Neural cell (in vitro differentiated cells): ENCODE measurements around the gene AATK. TPM values are rescaled to one million over a fixed set of nuclear protein-coding genes. Genes with fewer than 3 reads are reported as not detected.

Source experiments
- H2AFZ ChIP-seq: fragments of 200-600, 300-800 bp; sonication (generic), shearing (Covaris generic); 2 replicates; pipeline ENCODE4 v1.6.0; 2014; ENCODE audit warnings: low read depth, mild to moderate bottlenecking, antibody characterized with exemption, low read length, moderate library complexity
- H3F3A ChIP-seq: fragments of 200-600 bp; shearing (Covaris generic); 2 replicates; pipeline ENCODE4 v1.6.1; 2016; ENCODE audit warnings: mild to moderate bottlenecking, moderate library complexity, mixed read lengths, antibody characterized with exemption, low read length; ENCODE audit not compliant: insufficient read depth, poor library complexity, severe bottlenecking
- H3K27ac ChIP-seq: fragments of 200-600, 300-800 bp; sonication (generic), shearing (Covaris generic); 2 replicates; pipeline ENCODE4 v1.5.1; 2014; ENCODE audit warnings: mild to moderate bottlenecking, low read length, moderate library complexity
- H3K27me3 ChIP-seq: fragments of 300-800, 200-600 bp; sonication (generic), shearing (Covaris generic); 2 replicates; pipeline ENCODE4 v1.6.0; 2014; ENCODE audit warnings: mild to moderate bottlenecking, low read depth, low read length, moderate library complexity; ENCODE audit not compliant: insufficient read depth
- H3K36me3 ChIP-seq: fragments of 300-800, 200-600 bp; sonication (generic), shearing (Covaris generic); 2 replicates; pipeline ENCODE4 v1.5.1; 2014; ENCODE audit warnings: mild to moderate bottlenecking, antibody characterized with exemption, low read length, moderate library complexity; ENCODE audit not compliant: insufficient read depth
- H3K4me2 ChIP-seq: fragments of 300-800, 200-600 bp; sonication (generic), shearing (Covaris generic); 2 replicates; pipeline ENCODE4 v1.6.0; 2014; ENCODE audit warnings: mild to moderate bottlenecking, low read length
- H3K4me3 ChIP-seq: fragments of 300-800, 200-600 bp; sonication (generic), shearing (Covaris generic); 2 replicates; pipeline ENCODE4 v1.5.1; 2014; ENCODE audit warnings: mild to moderate bottlenecking, low read length, moderate library complexity
- H3K79me2 ChIP-seq: fragments of 200-600 bp; shearing (Covaris generic); replicated peaks from 2 replicates; pipeline ENCODE4 v1.6.0; 2014; ENCODE audit warnings: mild to moderate bottlenecking, low read length, moderate library complexity; ENCODE audit not compliant: insufficient read depth
- H3K9ac ChIP-seq: fragments of 300-800, 200-600 bp; sonication (generic), shearing (Covaris generic); 2 replicates; pipeline ENCODE4 v1.6.1; 2016; ENCODE audit warnings: mild to moderate bottlenecking, low read length, mixed read lengths
- H3K9me2 ChIP-seq: fragments of 200-600 bp; shearing (Covaris generic); 2 replicates; pipeline ENCODE4 v1.6.1; 2016; ENCODE audit warnings: mild to moderate bottlenecking, low read length, mixed read lengths; ENCODE audit not compliant: insufficient read depth
- H3K9me3 ChIP-seq: fragments of 200-600, 300-800 bp; sonication (generic), shearing (Covaris generic); 2 replicates; pipeline ENCODE4 v1.6.1; 2016; ENCODE audit warnings: mild to moderate bottlenecking, mixed run types, low read length, moderate library complexity, mixed read lengths
- H4K20me1 ChIP-seq: fragments of 200-600 bp; shearing (Covaris generic); 2 replicates; pipeline ENCODE4 v1.6.1; 2016; ENCODE audit warnings: mild to moderate bottlenecking, mixed run types; ENCODE audit not compliant: insufficient read depth
- CTCF ChIP-seq: fragments of 450-650 bp; IDR thresholded peaks from 2 replicates; pipeline ENCODE4 v1.5.1; 2014; ENCODE audit warnings: antibody characterized with exemption, mild to moderate bottlenecking, moderate library complexity; ENCODE audit not compliant: poor library complexity, severe bottlenecking
- EP300 ChIP-seq: fragments of 450-650 bp; conservative IDR thresholded peaks from 2 replicates; pipeline ENCODE4 v1.6.1; 2014; ENCODE audit warnings: antibody characterized with exemption, mild to moderate bottlenecking, moderate library complexity; ENCODE audit not compliant: poor library complexity, severe bottlenecking
- EZH2 ChIP-seq: fragments of 200-600, 300-800 bp; shearing (Covaris generic), sonication (generic); IDR thresholded peaks from 2 replicates; pipeline ENCODE4 v1.6.1; 2014; ENCODE audit warnings: antibody characterized with exemption, low read length, borderline replicate concordance, mild to moderate bottlenecking; ENCODE audit not compliant: insufficient read depth, poor library complexity, severe bottlenecking
- MXI1 ChIP-seq: fragments of 450-650 bp; conservative IDR thresholded peaks from 2 replicates; pipeline ENCODE4 v1.6.1; 2014; ENCODE audit warnings: antibody characterized with exemption, mild to moderate bottlenecking; ENCODE audit not compliant: poor library complexity, severe bottlenecking
- POLR2AphosphoS5 ChIP-seq: IDR thresholded peaks from 2 replicates; pipeline ENCODE4 v1.6.1; 2012
- RAD21 ChIP-seq: fragments of 450-650 bp; conservative IDR thresholded peaks from 2 replicates; pipeline ENCODE4 v1.6.1; 2014; ENCODE audit warnings: antibody characterized with exemption, mild to moderate bottlenecking, moderate library complexity
- REST ChIP-seq: IDR thresholded peaks from 2 replicates; pipeline ENCODE4 v1.6.1; 2012; ENCODE audit warnings: borderline replicate concordance
- SMC3 ChIP-seq: fragments of 450-650 bp; conservative IDR thresholded peaks from 2 replicates; pipeline ENCODE4 v1.6.1; 2014; ENCODE audit warnings: antibody characterized with exemption, mild to moderate bottlenecking, moderate library complexity; ENCODE audit not compliant: poor library complexity
- TAF1 ChIP-seq: IDR thresholded peaks from 2 replicates; pipeline ENCODE4 v1.6.1; 2012; ENCODE audit warnings: low read depth
- polyA plus RNA-seq: library from polyadenylated mRNA; depleted of rRNA; stranded (reverse); fragments of >200 nt; gene quantifications from 2 replicates; pipeline ENCODE4 v1.2.3, GENCODE V29; 2014

Gene AATK
- polyA plus RNA-seq, 1 donor from 2014 or later = 11.1 TPM

GRCh38 chr17:81210466-81210865 is 44.4 kb upstream of the AATK start:
- no peak overlapping the region for H3K4me2 ChIP-seq

GRCh38 chr17:81209141-81209540 is 43.1 kb upstream of the AATK start:
- no peak overlapping the region for H3K9ac ChIP-seq
- no peaks in the 10 kb centered on the region for H3K36me3 ChIP-seq
- no peak overlapping the region for H3K27ac ChIP-seq
- no peaks in the 10 kb centered on the region for H3K27me3 ChIP-seq
- H3F3A ChIP-seq = no peaks in the 10 kb centered on the region
- no peaks in the 10 kb centered on the region for H3K79me2 ChIP-seq
- H3K9me3 ChIP-seq = no peaks in the 10 kb centered on the region
- no peak overlapping the region for H2AFZ ChIP-seq
- no peak overlapping the region for H3K4me3 ChIP-seq
- no peak overlapping the region for H3K4me2 ChIP-seq
- no peaks in the 10 kb centered on the region for H4K20me1 ChIP-seq
- H3K9me2 ChIP-seq = no peaks in the 10 kb centered on the region
- TF ChIP-seq TAF1 (no peak), REST (no peak), POLR2AphosphoS5 (no peak), EZH2 (no peak), EP300 (no peak), MXI1 (no peak), CTCF (no peak)

More at GRCh38 chr17:81210466-81210865, 44.4 kb upstream of the AATK start:
- Histone ChIP-seq H3K4me3 (no peak overlapping the region), H3K27ac (no peak overlapping the region), H3K36me3 (no peaks in the 10 kb centered on the region), H4K20me1 (no peaks in the 10 kb centered on the region), H3K9ac (no peak overlapping the region), H3K9me2 (no peaks in the 10 kb centered on the region), H3K9me3 (no peaks in the 10 kb centered on the region), H3K79me2 (no peaks in the 10 kb centered on the region), H3F3A (no peaks in the 10 kb centered on the region), H3K27me3 (no peaks in the 10 kb centered on the region), H2AFZ (no peak overlapping the region)
- TF ChIP-seq CTCF = no peak
- no peak for TF ChIP-seq REST
- no peak for TF ChIP-seq POLR2AphosphoS5
- TF ChIP-seq RAD21 = no peak
- no peak for TF ChIP-seq TAF1
- no peak for TF ChIP-seq MXI1
- TF ChIP-seq EZH2 = no peak
- TF ChIP-seq SMC3 = no peak
- TF ChIP-seq EP300 = no peak
